Psoas muscle (tissue), 8 donors: ENCODE measurements around the gene SLC25A29. TPM values are rescaled to one million over a fixed set of nuclear protein-coding genes. Genes with fewer than 3 reads are reported as not detected.
A peak's percentile ranks its signal among the peaks of the same experiment; 100 is the strongest.
"Not testable (repeated sequence)": the region's sequence is repeated elsewhere in the genome, so short reads cannot be mapped to it uniquely, and the experiment has no call there.

Source experiments
- ATAC-seq, 4 donors: fragments of 200-7000 bp; cut with Tn5 transposase; one replicate each; pipeline ENCODE4 v1.9.1; 2020; ENCODE audit warnings: moderate library complexity in 3 of 4, mild to moderate bottlenecking in 2 of 4
- DNase-seq, 2 donors: peaks; one replicate each; pipeline ENCODE4 v3.0.0-alpha.2; 2020
- H3K27ac ChIP-seq: fragments of 200-600 bp; one replicate; pipeline ENCODE4 v1.8.0; 2022
- H3K27me3 ChIP-seq, 3 donors: fragments of 200-600 bp in 1 of 3; one replicate each; pipeline versions ENCODE4 v1.6.1 to v1.8.0; 2013 to 2022; ENCODE audit warnings: low read length in 2 of 3, mild to moderate bottlenecking in 2 of 3, moderate library complexity in 1 of 3; ENCODE audit not compliant: insufficient read depth in 3 of 3
- H3K36me3 ChIP-seq, 2 donors: fragments of 200-600 bp in 1 of 2; one replicate each; pipeline versions ENCODE4 v1.6.1 to v1.8.0; 2013 to 2022; ENCODE audit warnings: low read depth in 1 of 2, mild to moderate bottlenecking in 1 of 2, moderate library complexity in 1 of 2; ENCODE audit not compliant: insufficient read depth in 1 of 2
- H3K4me1 ChIP-seq: fragments of 200-600 bp; one replicate; pipeline ENCODE4 v1.8.0; 2022
- H3K4me3 ChIP-seq: fragments of 200-600 bp; one replicate; pipeline ENCODE4 v1.8.0; 2022; ENCODE audit warnings: mild to moderate bottlenecking
- H3K9me3 ChIP-seq: fragments of 200-600 bp; one replicate; pipeline ENCODE4 v1.8.0; 2022
- WGBS, 3 donors: extraction: QIAGEN DNeasy Blood & Tissue Kit; methylation state at CpG; one replicate each; pipeline versions ENCODE4 v1.1.6 to v1.1.7; 2013; 5-methylcytosine and 5-hydroxymethylcytosine counted together
- intact Hi-C, 2 donors: fragments of 100-400 bp; cut with DNase I; formaldehyde crosslinking; loops; one replicate each; pipeline versions ENCODE4 v1.11.0 to v1.14.2; 2022
- polyA plus RNA-seq, 3 donors: library from polyadenylated mRNA; stranded (reverse); fragments of 200-250 nt; gene quantifications; one replicate each; pipeline ENCODE4 v1.2.3, GENCODE V29; 2013
- total RNA-seq, 4 donors: library from RNA; stranded (reverse); fragmentation: NEBNext Ultra II Directional in 2 of 4; extraction: Animal tissue kit (Norgen Biotek cat#: 25700) in 2 of 4; gene quantifications; one replicate each; pipeline versions ENCODE4 v1.2.1 to v1.2.4, GENCODE V29; 2021 to 2023
- TF ChIP-seq, protein P1 (sequence below): fragments of 200-600 bp; IDR thresholded peaks from one replicate; pipeline ENCODE4 v1.8.0; 2022; ENCODE audit warnings: antibody characterized with exemption
- donor health status: healthy with polysubstance abuse.
- donor health status: DM: no; HTN: no; CAD: no; lungs with moderate emphysema.
- donor health status: Bipolar disorder and iron deficiency.
- donor health status: healthy.
- donor health status: DM: yes; HTN: yes; CAD: no.
- donor health status: DM: no; HTN: no; CAD: no.
- donor health status: DM: no; HTN: no; CAD: no.
- donor health status: DM: yes; HTN: yes; CAD: no.

The SLC25A29 gene
- total and polyA plus RNA-seq, 7 donors: 4.5 to 14.8 (median 6.7) TPM

GRCh38 chr14:100302616-100303015, 3.6 kb downstream of the SLC25A29 start:
- TF ChIP-seq, protein P1, sequence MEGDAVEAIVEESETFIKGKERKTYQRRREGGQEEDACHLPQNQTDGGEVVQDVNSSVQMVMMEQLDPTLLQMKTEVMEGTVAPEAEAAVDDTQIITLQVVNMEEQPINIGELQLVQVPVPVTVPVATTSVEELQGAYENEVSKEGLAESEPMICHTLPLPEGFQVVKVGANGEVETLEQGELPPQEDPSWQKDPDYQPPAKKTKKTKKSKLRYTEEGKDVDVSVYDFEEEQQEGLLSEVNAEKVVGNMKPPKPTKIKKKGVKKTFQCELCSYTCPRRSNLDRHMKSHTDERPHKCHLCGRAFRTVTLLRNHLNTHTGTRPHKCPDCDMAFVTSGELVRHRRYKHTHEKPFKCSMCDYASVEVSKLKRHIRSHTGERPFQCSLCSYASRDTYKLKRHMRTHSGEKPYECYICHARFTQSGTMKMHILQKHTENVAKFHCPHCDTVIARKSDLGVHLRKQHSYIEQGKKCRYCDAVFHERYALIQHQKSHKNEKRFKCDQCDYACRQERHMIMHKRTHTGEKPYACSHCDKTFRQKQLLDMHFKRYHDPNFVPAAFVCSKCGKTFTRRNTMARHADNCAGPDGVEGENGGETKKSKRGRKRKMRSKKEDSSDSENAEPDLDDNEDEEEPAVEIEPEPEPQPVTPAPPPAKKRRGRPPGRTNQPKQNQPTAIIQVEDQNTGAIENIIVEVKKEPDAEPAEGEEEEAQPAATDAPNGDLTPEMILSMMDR: no peak
- Histone ChIP-seq H3K27me3 (no peaks in the 10 kb centered on the region), H3K27ac (no peak overlapping the region), H3K9me3 (no peaks in the 10 kb centered on the region), H3K4me3 (no peak overlapping the region), H3K36me3 (no peaks in the 10 kb centered on the region), H3K4me1 (peaks cover 24% of the 10 kb centered on the region)
- intact Hi-C loops: no loop called here
- WGBS, 3 donors: 37 to 42% (median 40%) methylated on average over 2 of the region's 2 CpGs
- ATAC-seq (no peak), DNase-seq (no peak)

DNA sequence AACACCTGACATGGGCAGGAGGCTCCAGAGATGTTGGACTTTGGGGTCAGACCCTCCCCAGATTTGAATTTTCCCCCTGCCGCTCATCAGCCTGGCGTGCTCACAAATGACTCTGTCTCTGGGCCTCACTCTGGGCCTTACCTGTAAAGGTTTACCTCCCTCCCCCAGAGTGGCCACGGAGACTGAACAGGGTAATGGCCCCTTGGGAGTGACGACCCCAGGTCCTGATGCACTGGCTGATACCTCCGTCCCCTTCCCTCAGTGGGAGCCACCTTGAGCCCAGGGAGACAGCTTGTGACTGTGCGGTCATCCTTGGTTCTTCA, 7.0 kb downstream of the SLC25A29 start:
- WGBS, 3 donors: 91 to 96% (median 92%) methylated on average over 6 of the region's 6 CpGs
- DNase-seq: peak in 1 of 2 donors; percentile 38

GRCh38 chr14:100298551-100299237, 7.5 kb downstream of the SLC25A29 start:
- WGBS, 3 donors: 58 to 64% (median 62%) methylated on average over 14 of the region's 14 CpGs
- Histone ChIP-seq H3K4me1 (peaks cover 20% of the 10 kb centered on the region), H3K36me3 (no peaks in the 10 kb centered on the region), H3K27me3 (no peaks in the 10 kb centered on the region), H3K27ac (peak overlapping the region; percentile 60), H3K9me3 (no peaks in the 10 kb centered on the region), H3K4me3 (no peak overlapping the region)
- ATAC-seq (no peak), DNase-seq (peak; percentile 10 to 39)
- intact Hi-C loops: no loop called here
- TF ChIP-seq, protein P1: no peak

More for the DNA sequence above, 7.0 kb downstream of the SLC25A29 start:
- Histone ChIP-seq H3K4me1 (peaks cover 20% of the 10 kb centered on the region), H3K36me3 (no peaks in the 10 kb centered on the region), H3K27me3 (no peaks in the 10 kb centered on the region), H3K4me3 (no peak overlapping the region), H3K9me3 (no peaks in the 10 kb centered on the region), H3K27ac (no peak overlapping the region)
- ATAC-seq: no peak
- intact Hi-C loops: no loop called here
- TF ChIP-seq, protein P1: no peak

- Histone ChIP-seq H3K4me1 (peaks cover 15% of the 10 kb centered on the region), H3K4me3 (no peak overlapping the region), H3K27ac (peak overlapping the region; percentile 60), H3K9me3 (no peaks in the 10 kb centered on the region), H3K36me3 (no peaks in the 10 kb centered on the region), H3K27me3 (no peaks in the 10 kb centered on the region)
- DNase-seq (peak; percentile 76 to 87), ATAC-seq (peak; percentile 62 to 89 (median 82))
- TF ChIP-seq, protein P1: no peak
- 30 to 40% (median 34%) methylated on average over 29 to 30 of the region's 30 CpGs for WGBS, 3 donors
- intact Hi-C loops: no loop called here
Observed at GRCh38 chr14:100297320-100298300, 8.6 kb downstream of the SLC25A29 start.

DNA sequence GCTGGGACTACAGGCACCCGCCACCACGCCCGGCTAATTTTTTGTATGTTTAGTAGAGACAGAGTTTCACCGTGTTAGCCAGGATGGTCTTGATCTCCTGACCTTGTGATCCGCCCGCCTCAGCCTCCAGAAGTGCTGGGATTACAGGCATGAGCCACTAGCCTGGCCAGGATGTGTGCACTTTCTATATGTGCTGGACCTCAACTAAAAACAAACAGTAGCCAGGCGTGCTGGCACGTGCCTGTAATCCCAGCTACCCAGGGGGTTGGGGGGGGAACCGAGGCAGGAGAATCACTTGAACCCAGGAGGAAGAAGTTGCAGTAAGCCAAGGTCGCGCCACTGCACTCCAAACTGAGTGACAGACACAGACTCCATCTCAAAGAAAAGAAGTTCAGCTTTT, 9.5 kb downstream of the SLC25A29 start:
- intact Hi-C loops, H3K4me3 ChIP-seq, H3K27me3 ChIP-seq, H3K9me3 ChIP-seq, H3K36me3 ChIP-seq: not testable (repeated sequence)
- 73 to 88% (median 73%) methylated on average over 10 to 11 of the region's 11 CpGs for WGBS, 3 donors
- ATAC-seq (peak in 1 of 4 donors; percentile 2), DNase-seq (peak in 1 of 2 donors; percentile 28)
- peak overlapping the region; percentile 60 for H3K27ac ChIP-seq
- peaks cover 15% of the 10 kb centered on the region for H3K4me1 ChIP-seq
